ENCODE results near the gene NAMPT. TPM values are rescaled to one million over a fixed set of nuclear protein-coding genes. Genes with fewer than 3 reads are reported as not detected.
A peak's percentile ranks its signal among the peaks of the same experiment; 100 is the strongest.

NAMPT gene
- total and polyA plus RNA-seq, 9 of the 15 experiments (the other 6 are each of a cell fraction or from before 2014, with no cell fraction given): 41.1 to 160 (median 106) TPM

GRCh38 chr7:106216517-106216922 is 68.3 kb downstream of the NAMPT start (continued):
- peak; percentile 9; the same call in 1 of the 2 replicates for TF ChIP-seq REST (IDR thresholded peaks at IDR 0.05; ENCODE audit: borderline replicate concordance)
- TF ChIP-seq REST (CRISPR knock-in tag; IDR thresholded peaks at IDR 0.05; ENCODE audit: low read depth): no peak
- TF ChIP-seq, protein P1, sequence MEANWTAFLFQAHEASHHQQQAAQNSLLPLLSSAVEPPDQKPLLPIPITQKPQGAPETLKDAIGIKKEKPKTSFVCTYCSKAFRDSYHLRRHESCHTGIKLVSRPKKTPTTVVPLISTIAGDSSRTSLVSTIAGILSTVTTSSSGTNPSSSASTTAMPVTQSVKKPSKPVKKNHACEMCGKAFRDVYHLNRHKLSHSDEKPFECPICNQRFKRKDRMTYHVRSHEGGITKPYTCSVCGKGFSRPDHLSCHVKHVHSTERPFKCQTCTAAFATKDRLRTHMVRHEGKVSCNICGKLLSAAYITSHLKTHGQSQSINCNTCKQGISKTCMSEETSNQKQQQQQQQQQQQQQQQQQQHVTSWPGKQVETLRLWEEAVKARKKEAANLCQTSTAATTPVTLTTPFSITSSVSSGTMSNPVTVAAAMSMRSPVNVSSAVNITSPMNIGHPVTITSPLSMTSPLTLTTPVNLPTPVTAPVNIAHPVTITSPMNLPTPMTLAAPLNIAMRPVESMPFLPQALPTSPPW (CRISPR knock-in tag; IDR thresholded peaks at IDR 0.05): peak; percentile 79
- peak; percentile 96 for TF ChIP-seq SMARCA4 (IDR thresholded peaks at IDR 0.05)
- no peak for TF ChIP-seq DIDO1 (tag; IDR thresholded peaks at IDR 0.05; ENCODE audit: low read depth)
- TF ChIP-seq PCBP1 (IDR thresholded peaks at IDR 0.05; ENCODE audit: low read depth, low read length, poor library complexity, severe bottlenecking): no peak
- TF ChIP-seq ZNF140 (CRISPR knock-in tag; IDR thresholded peaks at IDR 0.05): no peak
- TF ChIP-seq SRSF1 (IDR thresholded peaks at IDR 0.05; ENCODE audit: low read depth, low read length): no peak
- TF ChIP-seq ELF4 (CRISPR knock-in tag; IDR thresholded peaks at IDR 0.05): peak; percentile 50; the same call in 1 of the 2 replicates
- peak; percentile 38 for TF ChIP-seq HDAC3 (IDR thresholded peaks at IDR 0.05; ENCODE audit: borderline replicate concordance, partially characterized antibody)
- TF ChIP-seq ELF2 (CRISPR knock-in tag; IDR thresholded peaks at IDR 0.05): no peak
- peak; percentile 82 for TF ChIP-seq SOX6 (IDR thresholded peaks at IDR 0.05)
- peak; percentile 99 for TF ChIP-seq FOSL1 (tag; conservative IDR thresholded peaks at IDR 0.05)
- 0 out of 2 replicates have a peak, but pooled peaks have one; percentile 11 for TF ChIP-seq GMEB1 (CRISPR knock-in tag; IDR thresholded peaks at IDR 0.05)
- TF ChIP-seq LEF1 (IDR thresholded peaks at IDR 0.05): peak; percentile 77; the same call in 1 of the 2 replicates
- peak; percentile 77 to 85 for TF ChIP-seq KDM1A (IDR thresholded peaks at IDR 0.05)
- no peak for TF ChIP-seq PHB (CRISPR knock-in tag; IDR thresholded peaks at IDR 0.05)
- 0 out of 2 replicates have a peak, but pooled peaks have one; percentile 43 for TF ChIP-seq NFRKB (IDR thresholded peaks at IDR 0.05; ENCODE audit: low read depth)
- peak; percentile 94 for TF ChIP-seq ARID1B (IDR thresholded peaks at IDR 0.05)
- TF ChIP-seq NFXL1 (CRISPR knock-in tag; IDR thresholded peaks at IDR 0.05): peak; percentile 70; the same call in 1 of the 2 replicates

Data from K562 (cell line).